ENCODE results near the gene TGFB1I1.
A peak's percentile ranks its signal among the peaks of the same experiment; 100 is the strongest.
"Not testable (repeated sequence)": the region's sequence is repeated elsewhere in the genome, so short reads cannot be mapped to it uniquely, and the experiment has no call there.

Gene TGFB1I1

GRCh38 chr16:31471241-31471874, 594 bp upstream of the TGFB1I1 start:
- DNase-seq = no peak

- peak in 2 of 5 experiments; percentile 18 to 54 for DNase-seq
These were observed 804 bp downstream of the TGFB1I1 start for GRCh38 chr16:31472709-31473203.

GRCh38 chr16:31473264-31473984, 1.5 kb downstream of the TGFB1I1 start:
- DNase-seq = no peak

- DNase-seq = no peak
These were observed 2.3 kb downstream of the TGFB1I1 start for GRCh38 chr16:31474173-31474714.

GRCh38 chr16:31474773-31475738, 3.1 kb downstream of the TGFB1I1 start:
- DNase-seq = no peak

GRCh38 chr16:31475946-31476302, 4.0 kb downstream of the TGFB1I1 start:
- peak in 1 of 5 experiments; percentile 35 for DNase-seq

GRCh38 chr16:31476303-31477219, 4.6 kb downstream of the TGFB1I1 start:
- DNase-seq = peak; percentile 63 to 91 (median 82)

- DNase-seq = peak in 3 of 5 experiments; percentile 18 to 38 (median 27)
These were observed 5.6 kb downstream of the TGFB1I1 start for GRCh38 chr16:31477220-31478216.

- no peak for DNase-seq
These were observed 7.0 kb downstream of the TGFB1I1 start for GRCh38 chr16:31478956-31479355.

- DNase-seq = no peak
These were observed 7.8 kb downstream of the TGFB1I1 start for GRCh38 chr16:31479751-31480150.

GRCh38 chr16:31480851-31481536, 9.0 kb downstream of the TGFB1I1 start:
- no peak for DNase-seq

- DNase-seq = no peak
These were observed 11.1 kb downstream of the TGFB1I1 start, which contains the start of gene SLC5A2 for GRCh38 chr16:31483081-31483480. Gene SLC5A2 (plus strand): TSS chr16:31483123. CDS start chr16:31483137, 14 bp downstream.

- not testable (repeated sequence) for DNase-seq
These were observed 12.1 kb downstream of the TGFB1I1 start for GRCh38 chr16:31484048-31484447.

- DNase-seq = no peak
These were observed 12.7 kb downstream of the TGFB1I1 start for GRCh38 chr16:31484491-31485171.

- DNase-seq = no peak
These were observed 13.6 kb downstream of the TGFB1I1 start for GRCh38 chr16:31485571-31485970.

GRCh38 chr16:31486045-31486444, 14.1 kb downstream of the TGFB1I1 start:
- DNase-seq = no peak

GRCh38 chr16:31487071-31487719, 15.2 kb downstream of the TGFB1I1 start:
- DNase-seq = no peak

Data from T-helper 2 cell (primary cell).